Stimulated activated CD4-positive, alpha-beta T cell treated with anti-CD3 and anti-CD28 coated beads, Interleukin-15, amount 100 ng/mL, for 48 hours (primary cell): ENCODE data around the gene BCL2L15.
A peak's percentile ranks its signal among the peaks of the same experiment; 100 is the strongest.

Source experiments
- DNase-seq, 2 donors: peaks; one replicate each; pipeline ENCODE4 v3.0.0-alpha.2; 2020; ENCODE audit warnings: low read depth in 2 of 2

Gene BCL2L15

GRCh38 chr1:113905435-113905861 is 18.1 kb upstream of the BCL2L15 start:
- DNase-seq: peak; percentile 2 to 10

- peak; percentile 97 to 98 for DNase-seq
These were observed 17.5 kb upstream of the BCL2L15 start, which contains the start of the genes AP4B1 and DCLRE1B for GRCh38 chr1:113904674-113905434. TSS of gene AP4B1 (minus strand) at chr1:113904799. CDS start at chr1:113904717, 82 bp downstream. TSS of gene DCLRE1B (plus strand) at chr1:113905326. CDS start at chr1:113905587, 261 bp downstream.

GRCh38 chr1:113904293-113904673 is 16.9 kb upstream of the BCL2L15 start:
- no peak for DNase-seq

GRCh38 chr1:113903501-113904292 is 16.3 kb upstream of the BCL2L15 start:
- no peak for DNase-seq

GRCh38 chr1:113901191-113901590 is 13.8 kb upstream of the BCL2L15 start:
- DNase-seq: no peak

- no peak for DNase-seq
These were observed 11.7 kb upstream of the BCL2L15 start for GRCh38 chr1:113899111-113899510.

GRCh38 chr1:113898241-113898814 is 10.9 kb upstream of the BCL2L15 start:
- no peak for DNase-seq

- DNase-seq: no peak
These were observed 8.6 kb upstream of the BCL2L15 start for GRCh38 chr1:113895961-113896360.

GRCh38 chr1:113895098-113895497 is 7.7 kb upstream of the BCL2L15 start:
- no peak for DNase-seq

GRCh38 chr1:113893267-113893666 is 5.9 kb upstream of the BCL2L15 start:
- DNase-seq: no peak

GRCh38 chr1:113891631-113892220 is 4.3 kb upstream of the BCL2L15 start:
- DNase-seq: no peak

- no peak for DNase-seq
These were observed 3.4 kb upstream of the BCL2L15 start for GRCh38 chr1:113890816-113891215.

- no peak for DNase-seq
These were observed 672 bp downstream of the BCL2L15 start for GRCh38 chr1:113886417-113887401.

- DNase-seq: no peak
These were observed 5.7 kb downstream of the BCL2L15 start for GRCh38 chr1:113881661-113882060.

- no peak for DNase-seq
These were observed 7.7 kb downstream of the BCL2L15 start for GRCh38 chr1:113879739-113880038.

- DNase-seq: no peak
These were observed 11.2 kb downstream of the BCL2L15 start for GRCh38 chr1:113876176-113876575.

- DNase-seq: no peak
These were observed 11.7 kb downstream of the BCL2L15 start for GRCh38 chr1:113875714-113876113.

GRCh38 chr1:113874012-113874879 is 13.1 kb downstream of the BCL2L15 start:
- DNase-seq: no peak

GRCh38 chr1:113872219-113872935 is 15.0 kb downstream of the BCL2L15 start:
- no peak for DNase-seq
